Muscle layer of duodenum (tissue), 2 donors: Measurements from ENCODE around the gene LRRC37A3.
"Not testable (repeated sequence)": the region's sequence is repeated elsewhere in the genome, so short reads cannot be mapped to it uniquely, and the experiment has no call there.

Experiments used
- H3K27ac ChIP-seq: one replicate; pipeline ENCODE4 v1.7.0; 2013; ENCODE audit warnings: mild to moderate bottlenecking, low read length
- H3K27me3 ChIP-seq: one replicate; pipeline ENCODE4 v1.7.0; 2013; ENCODE audit warnings: low read depth, mild to moderate bottlenecking, control low read depth, low read length
- H3K36me3 ChIP-seq, 2 donors: one replicate each; pipeline ENCODE4 v1.7.0; 2013; ENCODE audit warnings: low read length in 2 of 2, control low read depth in 1 of 2, mild to moderate bottlenecking in 1 of 2; ENCODE audit not compliant: insufficient read depth in 2 of 2, control insufficient read depth in 1 of 2
- H3K4me1 ChIP-seq, 2 donors: one replicate each; pipeline ENCODE4 v1.7.0; 2013; ENCODE audit warnings: low read length in 2 of 2, mild to moderate bottlenecking in 2 of 2, control low read depth in 1 of 2, moderate library complexity in 1 of 2; ENCODE audit not compliant: insufficient read depth in 2 of 2, control insufficient read depth in 1 of 2
- H3K4me3 ChIP-seq, 2 donors: one replicate each; pipeline ENCODE4 v1.7.0; 2013; ENCODE audit warnings: low read length in 2 of 2, low read depth in 1 of 2, mild to moderate bottlenecking in 1 of 2
- H3K9me3 ChIP-seq, 2 donors: one replicate each; pipeline ENCODE4 v1.7.0; 2013; ENCODE audit warnings: low read length in 2 of 2, control low read depth in 1 of 2, mild to moderate bottlenecking in 1 of 2; ENCODE audit not compliant: control insufficient read depth in 1 of 2
- donor health status: healthy.

Gene LRRC37A3

GRCh38 chr17:64919289-64920025 is at the start of gene LRRC37A3:
TSS of gene LRRC37A3 (minus strand) at chr17:64919478. CDS start at chr17:64897257, 22,221 bp downstream.
- H3K27ac ChIP-seq: peak within 1 kb of the TSS; percentile 16

DNA sequence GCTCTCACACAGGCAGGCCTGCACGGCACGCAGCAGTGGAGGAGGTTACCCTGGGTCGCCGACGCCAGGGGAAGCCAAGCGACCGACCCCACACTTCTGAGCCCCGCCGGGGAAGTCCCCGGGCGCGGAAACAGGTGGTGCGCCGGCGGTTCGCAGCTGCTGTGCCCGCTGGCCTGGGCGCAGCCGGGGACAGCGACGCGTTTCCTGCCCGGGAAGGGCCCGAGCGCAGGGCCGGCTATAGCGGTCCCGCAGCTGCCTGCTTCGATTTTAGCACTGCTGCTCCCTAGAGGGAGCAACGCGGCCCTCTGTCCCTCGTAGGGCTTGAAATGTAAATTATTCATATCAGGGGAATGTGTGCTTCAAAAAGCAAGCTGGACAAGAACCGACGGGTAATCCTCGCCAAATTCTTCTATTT is 46.6 kb upstream of the LRRC37A3 start:
- Histone ChIP-seq H3K27ac (peak overlapping the region; percentile 45), H3K4me3 (peak overlapping the region in 1 of 2 donors; percentile 47)
- H3K4me1 ChIP-seq, H3K9me3 ChIP-seq, H3K36me3 ChIP-seq, H3K27me3 ChIP-seq: not testable (repeated sequence)

More at GRCh38 chr17:64919289-64920025, at the start of gene LRRC37A3:
- not testable (repeated sequence) for H3K9me3 ChIP-seq, H3K27me3 ChIP-seq, H3K4me1 ChIP-seq, H3K36me3 ChIP-seq
- H3K4me3 ChIP-seq: peak within 1 kb of the TSS; percentile 33 to 76

- peak overlapping the region in 1 of 2 donors; percentile 47 for H3K4me3 ChIP-seq
- H3K27me3 ChIP-seq, H3K27ac ChIP-seq, H3K4me1 ChIP-seq, H3K9me3 ChIP-seq, H3K36me3 ChIP-seq: not testable (repeated sequence)
These were observed 46.1 kb upstream of the LRRC37A3 start for GRCh38 chr17:64965256-64965872.

DNA sequence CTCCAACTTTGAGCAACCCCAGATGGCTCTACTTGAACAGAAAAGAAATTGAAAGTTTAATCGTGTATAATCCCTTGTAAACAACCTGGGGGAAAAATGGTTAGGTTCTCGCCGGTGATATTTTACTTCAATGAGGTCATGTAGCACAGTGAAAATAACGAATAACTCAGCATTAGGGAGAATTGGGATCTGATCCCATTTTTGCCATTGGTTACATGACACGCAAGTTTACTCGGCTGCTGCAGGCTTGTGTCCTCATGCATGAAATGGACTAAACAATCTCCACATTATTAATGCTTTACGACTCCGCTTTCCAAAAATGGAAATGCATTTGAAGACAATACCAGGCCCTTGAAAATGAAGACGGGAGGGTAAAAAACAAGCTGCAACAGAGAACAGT is 45.5 kb upstream of the LRRC37A3 start:
- no peaks in the 10 kb centered on the region for H3K9me3 ChIP-seq
- H3K27ac ChIP-seq: no peak overlapping the region
- peak overlapping the region in 1 of 2 donors; percentile 47 for H3K4me3 ChIP-seq
- H3K36me3 ChIP-seq: no peaks in the 10 kb centered on the region
- no peaks in the 10 kb centered on the region for H3K27me3 ChIP-seq
- H3K4me1 ChIP-seq: peaks cover 0 to 3% of the 10 kb centered on the region in 2 donors

DNA sequence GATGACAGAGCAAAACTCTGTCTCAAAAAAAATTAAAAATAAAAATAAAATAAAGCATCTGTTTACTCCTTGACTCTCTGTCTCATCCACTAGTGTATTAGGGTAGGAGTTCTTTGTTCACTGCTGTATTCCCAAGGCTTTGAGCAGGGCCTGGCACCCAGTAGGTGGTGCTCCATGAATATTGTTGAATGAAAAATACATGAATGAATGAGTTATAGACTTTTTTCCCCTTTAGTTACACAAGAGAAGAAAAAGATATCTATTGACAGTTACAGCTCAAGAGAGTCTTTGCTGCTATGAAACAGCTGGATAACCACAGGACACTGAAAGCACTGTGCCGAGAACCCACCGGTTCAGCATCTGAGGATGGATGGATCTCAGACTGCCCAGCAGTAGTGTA is 44.5 kb upstream of the LRRC37A3 start:
- not testable (repeated sequence) for H3K36me3 ChIP-seq, H3K27me3 ChIP-seq, H3K4me1 ChIP-seq, H3K27ac ChIP-seq, H3K4me3 ChIP-seq, H3K9me3 ChIP-seq

GRCh38 chr17:64961563-64962378 is 42.5 kb upstream of the LRRC37A3 start:
- H3K9me3 ChIP-seq, H3K27me3 ChIP-seq, H3K4me1 ChIP-seq, H3K27ac ChIP-seq, H3K36me3 ChIP-seq: not testable (repeated sequence)
- H3K4me3 ChIP-seq: peak overlapping the region; percentile 34 to 36

DNA sequence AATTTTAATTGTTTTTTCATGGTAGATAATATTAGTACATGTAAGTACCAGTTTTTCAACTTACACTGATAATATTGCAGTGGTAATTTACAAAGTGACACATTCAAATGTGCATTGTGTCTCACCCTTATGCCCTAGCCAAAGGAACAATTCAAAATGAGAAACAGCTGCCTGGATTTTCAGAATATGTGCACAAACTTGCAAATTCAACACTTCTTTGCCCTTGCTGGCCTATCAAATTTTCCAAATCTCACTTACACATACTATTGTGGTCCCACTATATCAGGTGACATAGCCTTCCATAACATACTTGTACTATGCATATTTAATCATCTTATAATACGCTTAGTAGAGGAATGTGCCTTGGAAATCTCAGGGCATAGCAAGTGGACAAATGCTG is 32.6 kb upstream of the LRRC37A3 start:
- Histone ChIP-seq H3K4me1 (no peaks in the 10 kb centered on the region), H3K27ac (no peak overlapping the region), H3K4me3 (no peak overlapping the region), H3K9me3 (no peaks in the 10 kb centered on the region), H3K27me3 (no peaks in the 10 kb centered on the region), H3K36me3 (no peaks in the 10 kb centered on the region)

- Histone ChIP-seq H3K27me3 (no peaks in the 10 kb centered on the region), H3K9me3 (no peaks in the 10 kb centered on the region), H3K27ac (no peak overlapping the region), H3K4me3 (no peak overlapping the region), H3K4me1 (no peaks in the 10 kb centered on the region), H3K36me3 (no peaks in the 10 kb centered on the region)
These were observed 31.6 kb upstream of the LRRC37A3 start for GRCh38 chr17:64950871-64951270.

- Histone ChIP-seq H3K27me3 (no peaks in the 10 kb centered on the region), H3K9me3 (no peaks in the 10 kb centered on the region), H3K36me3 (no peaks in the 10 kb centered on the region), H3K27ac (no peak overlapping the region), H3K4me1 (no peaks in the 10 kb centered on the region), H3K4me3 (no peak overlapping the region)
These were observed 27.9 kb upstream of the LRRC37A3 start for GRCh38 chr17:64947152-64947551.

GRCh38 chr17:64941761-64942160 is 22.5 kb upstream of the LRRC37A3 start:
- Histone ChIP-seq H3K4me3 (no peak overlapping the region), H3K36me3 (no peaks in the 10 kb centered on the region), H3K9me3 (no peaks in the 10 kb centered on the region), H3K4me1 (no peaks in the 10 kb centered on the region), H3K27me3 (no peaks in the 10 kb centered on the region), H3K27ac (no peak overlapping the region)

DNA sequence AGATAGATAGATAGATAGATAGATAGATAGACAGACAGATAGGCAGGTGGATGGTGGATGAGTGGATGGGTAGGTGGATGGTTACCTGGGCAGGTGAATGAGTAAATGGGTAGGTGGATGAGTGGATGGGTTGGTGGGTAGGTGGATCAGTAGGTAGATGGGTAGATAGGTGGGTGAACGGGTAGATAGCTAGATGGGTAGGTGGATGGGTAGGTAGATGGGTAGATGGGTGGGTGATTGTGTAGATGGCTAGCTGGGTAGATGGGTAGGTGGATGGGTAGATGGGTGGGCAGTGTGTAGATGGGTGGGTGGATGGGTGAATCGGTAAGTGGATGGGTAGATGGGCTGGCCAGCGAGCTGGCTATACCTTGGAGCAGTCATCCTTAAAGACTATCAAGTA is 21.8 kb upstream of the LRRC37A3 start:
- no peaks in the 10 kb centered on the region for H3K27me3 ChIP-seq
- H3K4me1 ChIP-seq: no peaks in the 10 kb centered on the region
- no peak overlapping the region for H3K27ac ChIP-seq
- no peaks in the 10 kb centered on the region for H3K9me3 ChIP-seq
- no peak overlapping the region for H3K4me3 ChIP-seq
- H3K36me3 ChIP-seq: no peaks in the 10 kb centered on the region
